HG03039 (cell line): Measurements from ENCODE around the gene PAPPA.

Experiments
- ATAC-seq: cut with Tn5 transposase; IDR thresholded peaks from one replicate; pipeline ENCODE4 v1.9.1; 2021; ENCODE audit warnings: mild to moderate bottlenecking, moderate library complexity; ENCODE audit not compliant: unreplicated experiment

The PAPPA gene

GRCh38 chr9:116223926-116224325 is 70.3 kb downstream of the PAPPA start:
- ATAC-seq, result no peak

- no peak for ATAC-seq
These were observed 76.6 kb downstream of the PAPPA start for GRCh38 chr9:116230051-116230632.

GRCh38 chr9:116232424-116233159 is 79.0 kb downstream of the PAPPA start:
- ATAC-seq, result no peak

GRCh38 chr9:116233160-116233530 is 79.6 kb downstream of the PAPPA start:
- ATAC-seq, result no peak

GRCh38 chr9:116234081-116234480 is 80.5 kb downstream of the PAPPA start:
- no peak for ATAC-seq

GRCh38 chr9:116236979-116237378 is 83.4 kb downstream of the PAPPA start:
- no peak for ATAC-seq

GRCh38 chr9:116237456-116237855 is 83.9 kb downstream of the PAPPA start:
- no peak for ATAC-seq

- ATAC-seq, result no peak
These were observed 84.6 kb downstream of the PAPPA start for GRCh38 chr9:116238225-116238624.

- no peak for ATAC-seq
These were observed 85.3 kb downstream of the PAPPA start for GRCh38 chr9:116238776-116239340.

- no peak for ATAC-seq
These were observed 90.1 kb downstream of the PAPPA start for GRCh38 chr9:116243708-116244107.

- ATAC-seq, result no peak
These were observed 93.7 kb downstream of the PAPPA start for GRCh38 chr9:116247284-116247683.

GRCh38 chr9:116247791-116248374 is 94.3 kb downstream of the PAPPA start:
- ATAC-seq, result no peak

- ATAC-seq, result no peak
These were observed 97.3 kb downstream of the PAPPA start for GRCh38 chr9:116250891-116251290.

GRCh38 chr9:116251366-116251765 is 97.8 kb downstream of the PAPPA start:
- no peak for ATAC-seq

- no peak for ATAC-seq
These were observed 106.9 kb downstream of the PAPPA start for GRCh38 chr9:116260531-116260930.

- no peak for ATAC-seq
These were observed 108.9 kb downstream of the PAPPA start for GRCh38 chr9:116262448-116262847.

GRCh38 chr9:116264361-116264760 is 110.8 kb downstream of the PAPPA start:
- no peak for ATAC-seq

GRCh38 chr9:116267021-116267420 is 113.4 kb downstream of the PAPPA start:
- no peak for ATAC-seq

GRCh38 chr9:116269250-116269649 is 115.7 kb downstream of the PAPPA start:
- no peak for ATAC-seq

- ATAC-seq, result no peak
These were observed 117.0 kb downstream of the PAPPA start for GRCh38 chr9:116270546-116270945.

GRCh38 chr9:116271340-116271739 is 117.7 kb downstream of the PAPPA start:
- ATAC-seq, result no peak

- no peak for ATAC-seq
These were observed 118.4 kb downstream of the PAPPA start for GRCh38 chr9:116271991-116272390.
